GM20000 (cell line): ENCODE measurements around the gene TPH2.

ENCODE experiments used
- DNase-seq: peaks from one replicate; pipeline ENCODE4 v3.0.0; 2012; ENCODE audit warnings: low spot score
- CTCF ChIP-seq: IDR thresholded peaks from 2 replicates; pipeline ENCODE4 v1.5.1; 2012; ENCODE audit warnings: mild to moderate bottlenecking, control low read depth; ENCODE audit errors: extremely low read depth, missing control alignments

TPH2 gene

GRCh38 chr12:71948390-71948789, 9.7 kb downstream of the TPH2 start:
- no peak for DNase-seq
- TF ChIP-seq CTCF = no peak

- no peak for DNase-seq
Observed at GRCh38 chr12:71949646-71950045, 11.0 kb downstream of the TPH2 start.

GRCh38 chr12:71950404-71950803, 11.8 kb downstream of the TPH2 start:
- TF ChIP-seq CTCF = no peak
- no peak for DNase-seq

More at GRCh38 chr12:71949646-71950045, 11.0 kb downstream of the TPH2 start:
- TF ChIP-seq CTCF = no peak

GRCh38 chr12:71950819-71951218, 12.2 kb downstream of the TPH2 start:
- TF ChIP-seq CTCF = no peak

GRCh38 chr12:71954083-71954778, 15.6 kb downstream of the TPH2 start:
- DNase-seq = no peak
- no peak for TF ChIP-seq CTCF

More at GRCh38 chr12:71950819-71951218, 12.2 kb downstream of the TPH2 start:
- DNase-seq = no peak

GRCh38 chr12:71954861-71955260, 16.2 kb downstream of the TPH2 start:
- DNase-seq = no peak
- no peak for TF ChIP-seq CTCF

GRCh38 chr12:71955970-71956369, 17.3 kb downstream of the TPH2 start:
- TF ChIP-seq CTCF = no peak
- DNase-seq = no peak
